ENCODE results near the gene NPPC. TPM values are rescaled to one million over a fixed set of nuclear protein-coding genes. Genes with fewer than 3 reads are reported as not detected.

The NPPC gene
- total RNA-seq, 1 experiment from 2014 or later, result 0.98 TPM

- ATAC-seq, result no peak
- Mint-ChIP-seq H3K27me3 (ENCODE audit: low read depth) (peaks cover 3% of the 10 kb centered on the region), H3K27ac (no peak overlapping the region), H3K9me3 (peaks cover 13% of the 10 kb centered on the region), H3K4me1 (peaks cover 5% of the 10 kb centered on the region), H3K36me3 (peaks cover 5% of the 10 kb centered on the region; the same call in 1 of the 2 replicates), H3K4me3 (no peak overlapping the region)
- CTCF ChIA-PET, result no interaction called here
- TF ChIP-seq ZBTB21 (CRISPR knock-in tag; IDR thresholded peaks at IDR 0.05; ENCODE audit: borderline replicate concordance) (no peak), GTF2I (CRISPR knock-in tag; conservative IDR thresholded peaks at IDR 0.05) (no peak), KAT7 (CRISPR knock-in tag; IDR thresholded peaks at IDR 0.05; ENCODE audit: borderline replicate concordance) (no peak), NR3C1 (CRISPR knock-in tag; conservative IDR thresholded peaks at IDR 0.05; ENCODE audit: low read depth) (no peak), PREB (CRISPR knock-in tag; IDR thresholded peaks at IDR 0.05; ENCODE audit: borderline replicate concordance) (no peak), CREB1 (CRISPR knock-in tag; IDR thresholded peaks at IDR 0.05) (no peak), ZNF317 (CRISPR knock-in tag; IDR thresholded peaks at IDR 0.05; ENCODE audit: borderline replicate concordance, low read depth) (no peak)
- POLR2A ChIA-PET, result no interaction called here
- DNase-seq (ENCODE audit: low spot score), result no peak
Observed at GRCh38 chr2:231887756-231888155, 38.4 kb downstream of the NPPC start.

- TF ChIP-seq ESRRA (CRISPR knock-in tag; IDR thresholded peaks at IDR 0.05; ENCODE audit: borderline replicate concordance), result no peak
- TF ChIP-seq USF2 (CRISPR knock-in tag; IDR thresholded peaks at IDR 0.05), result peak; percentile 46; the same call in 1 of the 2 replicates
- no peak for TF ChIP-seq PRDM15 (CRISPR knock-in tag; IDR thresholded peaks at IDR 0.05)
- TF ChIP-seq SMAD4 (CRISPR knock-in tag; IDR thresholded peaks at IDR 0.05), result no peak
- H3K4me3 Mint-ChIP-seq, result no peak overlapping the region
- ChIA-PET CTCF (no interaction called here), POLR2A (no interaction called here)
- no peak overlapping the region for H3K27ac Mint-ChIP-seq
- peaks cover 13% of the 10 kb centered on the region for H3K9me3 Mint-ChIP-seq
- ATAC-seq (no peak), DNase-seq (ENCODE audit: low spot score) (no peak)
- peaks cover 5% of the 10 kb centered on the region; the same call in 1 of the 2 replicates for H3K36me3 Mint-ChIP-seq
- peaks cover 3% of the 10 kb centered on the region for H3K27me3 Mint-ChIP-seq (ENCODE audit: low read depth)
- H3K4me1 Mint-ChIP-seq, result peaks cover 8% of the 10 kb centered on the region
Observed at GRCh38 chr2:231886071-231886681, 40.0 kb downstream of the NPPC start.

- Mint-ChIP-seq H3K9me3 (peaks cover 13% of the 10 kb centered on the region), H3K27me3 (ENCODE audit: low read depth) (peaks cover 3% of the 10 kb centered on the region), H3K4me1 (peaks cover 8% of the 10 kb centered on the region), H3K36me3 (peaks cover 5% of the 10 kb centered on the region; the same call in 1 of the 2 replicates), H3K4me3 (no peak overlapping the region), H3K27ac (no peak overlapping the region)
- CTCF ChIA-PET, result interaction anchor here (0.6 to 3.5 kb wide), 2 partner anchors 16 to 45 kb away, joined by 3 to 18 read pairs; no protein-coding TSS in a partner anchor
- DNase-seq (ENCODE audit: low spot score) (no peak), ATAC-seq (no peak)
- POLR2A ChIA-PET, result no interaction called here
- TF ChIP-seq E2F5 (CRISPR knock-in tag; IDR thresholded peaks at IDR 0.05) (no peak), ZNF317 (CRISPR knock-in tag; IDR thresholded peaks at IDR 0.05; ENCODE audit: borderline replicate concordance, low read depth) (no peak), MXD4 (CRISPR knock-in tag; IDR thresholded peaks at IDR 0.05; ENCODE audit: borderline replicate concordance) (no peak), AFF4 (CRISPR knock-in tag; IDR thresholded peaks at IDR 0.05; ENCODE audit: borderline replicate concordance) (no peak), ZNF281 (CRISPR knock-in tag; IDR thresholded peaks at IDR 0.05) (no peak), CREB1 (CRISPR knock-in tag; IDR thresholded peaks at IDR 0.05) (no peak), SOX15 (CRISPR knock-in tag; IDR thresholded peaks at IDR 0.05) (no peak)
Observed at GRCh38 chr2:231884438-231885140, 41.6 kb downstream of the NPPC start.
